Thoracic aorta (tissue), 2 donors: ENCODE measurements around the gene TMEM236. TPM values are rescaled to one million over a fixed set of nuclear protein-coding genes. Genes with fewer than 3 reads are reported as not detected.

ENCODE experiments used
- ATAC-seq: fragments of 150-250 bp; one replicate; pipeline ENCODE4 v1.8.0; 2017; ENCODE audit warnings: low read depth; ENCODE audit not compliant: insufficient number of reproducible peaks, low FRiP score
- DNase-seq: peaks from one replicate; pipeline ENCODE4 v3.0.0-alpha.2; 2020; ENCODE audit warnings: low spot score
- H3K27ac ChIP-seq, 2 donors: fragments of 200-600 bp; sonication (generic); 1 replicate in 1 of 2; 2 replicates in 1 of 2; pipeline ENCODE4 v1.5.1; 2016; ENCODE audit warnings: mild to moderate bottlenecking in 2 of 2, moderate library complexity in 2 of 2
- H3K27me3 ChIP-seq: fragments of 200-600 bp; sonication (generic); replicated peaks from 2 replicates; pipeline ENCODE4 v1.6.0; 2016; ENCODE audit warnings: mild to moderate bottlenecking; ENCODE audit not compliant: insufficient read depth
- H3K36me3 ChIP-seq: fragments of 200-600 bp; sonication (generic); one replicate; pipeline ENCODE4 v1.5.1; 2016
- H3K4me1 ChIP-seq, 2 donors: fragments of 200-600 bp; sonication (generic); 1 replicate in 1 of 2; 2 replicates in 1 of 2; pipeline versions ENCODE4 v1.5.1 to v1.6.0; 2016; ENCODE audit warnings: low read depth in 2 of 2, mild to moderate bottlenecking in 1 of 2; ENCODE audit not compliant: control insufficient read depth in 1 of 2
- H3K4me3 ChIP-seq: fragments of 200-600 bp; sonication (generic); 2 replicates; pipeline ENCODE4 v1.5.1; 2016; ENCODE audit warnings: mild to moderate bottlenecking
- H3K9me3 ChIP-seq: fragments of 200-600 bp; sonication (generic); 2 replicates; pipeline ENCODE4 v1.5.1; 2016
- CTCF ChIP-seq: fragments of 200-600 bp; sonication (generic); IDR thresholded peaks from one replicate; pipeline ENCODE4 v1.5.1; 2019; ENCODE audit warnings: antibody characterized with exemption
- total RNA-seq, 2 donors: library from RNA; depleted of rRNA; stranded (reverse); fragments of >200 nt; gene quantifications; one replicate each; pipeline versions ENCODE4 v1.1.0 to v1.2.3, GENCODE V29; 2016

Gene TMEM236
- total RNA-seq, 2 donors from 2014 or later: 1.1 to 2.0 TPM

- no peak overlapping the region for H3K27ac ChIP-seq
- no peak overlapping the region for H3K4me3 ChIP-seq
- no peak for TF ChIP-seq CTCF
- H3K9me3 ChIP-seq: no peaks in the 10 kb centered on the region
- no peaks in the 10 kb centered on the region for H3K4me1 ChIP-seq
- no peak for DNase-seq
- H3K36me3 ChIP-seq: no peaks in the 10 kb centered on the region
- no peaks in the 10 kb centered on the region for H3K27me3 ChIP-seq
- no peak for ATAC-seq
These were observed 2.1 kb upstream of the TMEM236 start for GRCh38 chr10:17749890-17750289.

- TF ChIP-seq CTCF: no peak
- DNase-seq (no peak), ATAC-seq (no peak)
- Histone ChIP-seq H3K36me3 (no peaks in the 10 kb centered on the region), H3K27ac (no peak overlapping the region), H3K4me3 (no peak overlapping the region), H3K27me3 (no peaks in the 10 kb centered on the region), H3K4me1 (no peaks in the 10 kb centered on the region), H3K9me3 (no peaks in the 10 kb centered on the region)
These were observed 4.7 kb downstream of the TMEM236 start for GRCh38 chr10:17756557-17757217.

GRCh38 chr10:17758200-17758599 is 6.2 kb downstream of the TMEM236 start:
- no peaks in the 10 kb centered on the region for H3K27me3 ChIP-seq
- H3K4me1 ChIP-seq: no peaks in the 10 kb centered on the region
- no peak overlapping the region for H3K4me3 ChIP-seq
- no peak for ATAC-seq
- DNase-seq: no peak
- H3K36me3 ChIP-seq: no peaks in the 10 kb centered on the region
- TF ChIP-seq CTCF: no peak
- no peaks in the 10 kb centered on the region for H3K9me3 ChIP-seq
- H3K27ac ChIP-seq: no peak overlapping the region

GRCh38 chr10:17758896-17759295 is 6.9 kb downstream of the TMEM236 start:
- no peak for DNase-seq
- no peak for ATAC-seq
- Histone ChIP-seq H3K27me3 (no peaks in the 10 kb centered on the region), H3K4me1 (no peaks in the 10 kb centered on the region), H3K9me3 (no peaks in the 10 kb centered on the region), H3K27ac (no peak overlapping the region), H3K4me3 (no peak overlapping the region), H3K36me3 (no peaks in the 10 kb centered on the region)
- TF ChIP-seq CTCF: no peak

GRCh38 chr10:17764142-17764541 is 12.1 kb downstream of the TMEM236 start:
- H3K36me3 ChIP-seq: no peaks in the 10 kb centered on the region
- H3K27me3 ChIP-seq: no peaks in the 10 kb centered on the region
- TF ChIP-seq CTCF: no peak
- no peak for DNase-seq
- H3K4me3 ChIP-seq: no peak overlapping the region
- no peak overlapping the region for H3K27ac ChIP-seq
- no peaks in the 10 kb centered on the region for H3K4me1 ChIP-seq
- no peaks in the 10 kb centered on the region for H3K9me3 ChIP-seq
- ATAC-seq: no peak
